Subcutaneous adipose tissue (tissue), 4 donors: ENCODE data around the gene TRPV3. TPM values are rescaled to one million over a fixed set of nuclear protein-coding genes. Genes with fewer than 3 reads are reported as not detected.

Experiments
- total RNA-seq, 4 donors: library from RNA; depleted of rRNA; stranded (reverse); fragments of >200 nt; gene quantifications; one replicate each; pipeline ENCODE4 v1.1.0, GENCODE V29; 2016

The TRPV3 gene
- total RNA-seq, 4 donors from 2014 or later: 0.16 to 2.8 (median 1.3) TPM

Other genes starting within 250 kb of the TRPV3 start
- gene OR3A2, start 171.5 kb downstream of the TRPV3 start, total RNA-seq: 1 to 10 TPM in 1 of 4 donors, not detected in 3; 1.7 TPM
- gene OR1E1, start 159.4 kb downstream of the TRPV3 start, total RNA-seq: not detected
- gene OR3A3, start 146.4 kb downstream of the TRPV3 start, total RNA-seq: not detected
- not detected for gene OR1E2, start 124.0 kb downstream of the TRPV3 start, total RNA-seq
- 1 to 10 TPM in 2 of 4 donors, under 1 TPM in 2; 0.51 to 2.6 (median 0.96) TPM for gene SPATA22, start 86.0 kb downstream of the TRPV3 start, total RNA-seq
- gene ASPA, start 81.8 kb downstream of the TRPV3 start, total RNA-seq: 1 to 10 TPM; 3.4 to 6.6 (median 5.6) TPM
- 1 to 10 TPM; 4.2 to 6.8 (median 5.1) TPM for gene TRPV1, start 51.6 kb upstream of the TRPV3 start, total RNA-seq
- 10 to 100 TPM in 3 of 4 donors, 1 to 10 TPM in 1; 7.3 to 16.8 (median 10.8) TPM for gene SHPK, start 78.4 kb upstream of the TRPV3 start, total RNA-seq
- 10 to 100 TPM; 16.8 to 28.2 (median 23.6) TPM for gene CTNS, start 78.9 kb upstream of the TRPV3 start, total RNA-seq
- gene TAX1BP3, start 110.8 kb upstream of the TRPV3 start, total RNA-seq: 10 to 100 TPM; 62.2 to 90.1 (median 76.9) TPM
- 10 to 100 TPM; 14.5 to 17.2 (median 15.3) TPM for gene EMC6, start 111.0 kb upstream of the TRPV3 start, total RNA-seq
- under 1 TPM in 1 of 4 donors, not detected in 3; 0.68 TPM for gene P2RX5, start 138.3 kb upstream of the TRPV3 start, total RNA-seq
- gene HASPIN, start 166.1 kb upstream of the TRPV3 start, total RNA-seq: under 1 TPM in 3 of 4 donors, not detected in 1; 0.33 to 0.44 (median 0.34) TPM
- gene ITGAE, start 243.4 kb upstream of the TRPV3 start, total RNA-seq: 10 to 100 TPM; 19.8 to 48.3 (median 30.8) TPM